Activated CD8-positive, alpha-beta T cell treated with anti-CD3 and anti-CD28 coated beads for 36 hours (primary cell): ENCODE results near the gene UBR3. TPM values are rescaled to one million over a fixed set of nuclear protein-coding genes. Genes with fewer than 3 reads are reported as not detected.

Experiments used
- ATAC-seq: fragments of 200-7000 bp; cut with Tn5 transposase; one replicate; pipeline ENCODE4 v1.10.0; 2021; ENCODE audit warnings: mild to moderate bottlenecking, moderate library complexity
- CTCF ChIA-PET: fragments of 350-600 bp; sonication (Branson Sonifier 250); formaldehyde crosslinking; loops from one replicate; lab custom pipeline; 2021; ENCODE audit warnings: antibody characterized with exemption; lab: Charles Lee
- POLR2A ChIA-PET: fragments of 350-600 bp; sonication (Branson Sonifier 250); formaldehyde crosslinking; loops from one replicate; lab custom pipeline; 2021; ENCODE audit warnings: antibody characterized with exemption; lab: Charles Lee
- DNase-seq: peaks from one replicate; pipeline ENCODE4 v3.0.0-alpha.2; 2020
- H3K27ac Mint-ChIP-seq: one replicate; pipeline ENCODE4 v1.8.0; 2021; ENCODE audit warnings: mild to moderate bottlenecking, mixed read lengths
- H3K27me3 Mint-ChIP-seq: one replicate; pipeline ENCODE4 v1.8.0; 2021; ENCODE audit warnings: mixed read lengths
- H3K36me3 Mint-ChIP-seq: one replicate; pipeline ENCODE4 v1.8.0; 2021; ENCODE audit warnings: low read depth, mixed read lengths
- H3K4me1 Mint-ChIP-seq: one replicate; pipeline ENCODE4 v1.8.0; 2021; ENCODE audit warnings: low read depth, mixed read lengths
- H3K4me3 Mint-ChIP-seq: one replicate; pipeline ENCODE4 v1.8.0; 2021; ENCODE audit warnings: mild to moderate bottlenecking, moderate library complexity, mixed read lengths
- H3K9me3 Mint-ChIP-seq: one replicate; pipeline ENCODE4 v1.8.0; 2021; ENCODE audit warnings: mixed read lengths
- CTCF ChIP-seq: fragments of 200-600 bp; IDR thresholded peaks from one replicate; pipeline ENCODE4 v1.8.0; 2022; ENCODE audit warnings: antibody characterized with exemption, mild to moderate bottlenecking
- intact Hi-C: fragments of 100-400 bp; cut with micrococcal nuclease; formaldehyde crosslinking; loops from one replicate; pipeline ENCODE4 v1.10.0; 2022
- total RNA-seq, 2 experiments: library from RNA; stranded (reverse); gene quantifications; one replicate each; pipeline ENCODE4 v1.2.3, GENCODE V29; 2021

The UBR3 gene
- total RNA-seq, 2 experiments from 2014 or later: 14.0 to 15.7 TPM

- H3K36me3 Mint-ChIP-seq: no peaks in the 10 kb centered on the region
- H3K4me3 Mint-ChIP-seq: no peak overlapping the region
- intact Hi-C loops: no loop called here
- H3K4me1 Mint-ChIP-seq: peaks cover 7% of the 10 kb centered on the region
- no peak overlapping the region for H3K27ac Mint-ChIP-seq
- CTCF ChIA-PET: interaction anchor here (0.8 to 1.2 kb wide), 2 partner anchors 99 to 176 kb away, joined by 3 read pairs; no protein-coding TSS in a partner anchor
- no peak for TF ChIP-seq CTCF
- no peaks in the 10 kb centered on the region for H3K9me3 Mint-ChIP-seq
- peaks cover 19% of the 10 kb centered on the region for H3K27me3 Mint-ChIP-seq
- POLR2A ChIA-PET: no interaction called here
- DNase-seq (no peak), ATAC-seq (no peak)
Measured at GRCh38 chr2:169790581-169790980, 36.7 kb upstream of the UBR3 start.

- DNase-seq (no peak), ATAC-seq (no peak)
- POLR2A ChIA-PET: interaction anchor here (0.6 kb wide), 1 partner anchor 97 kb away, joined by 3 read pairs; no protein-coding TSS in a partner anchor
- H3K4me3 Mint-ChIP-seq: no peak overlapping the region
- H3K4me1 Mint-ChIP-seq: peaks cover 11% of the 10 kb centered on the region
- no peaks in the 10 kb centered on the region for H3K9me3 Mint-ChIP-seq
- H3K36me3 Mint-ChIP-seq: no peaks in the 10 kb centered on the region
- TF ChIP-seq CTCF: no peak
- no peak overlapping the region for H3K27ac Mint-ChIP-seq
- intact Hi-C loops: no loop called here
- H3K27me3 Mint-ChIP-seq: no peaks in the 10 kb centered on the region
- CTCF ChIA-PET: interaction anchor here (0.9 to 1.2 kb wide), 2 partner anchors 33 to 102 kb away, joined by 3 to 4 read pairs; no protein-coding TSS in a partner anchor
Measured at GRCh38 chr2:169795181-169795580, 32.1 kb upstream of the UBR3 start.

GRCh38 chr2:169796441-169796840, 30.8 kb upstream of the UBR3 start:
- H3K27me3 Mint-ChIP-seq: no peaks in the 10 kb centered on the region
- H3K36me3 Mint-ChIP-seq: peaks cover 6% of the 10 kb centered on the region
- H3K4me1 Mint-ChIP-seq: peaks cover 19% of the 10 kb centered on the region
- intact Hi-C loops: no loop called here
- DNase-seq (no peak), ATAC-seq (no peak)
- ChIA-PET POLR2A (no interaction called here), CTCF (no interaction called here)
- H3K9me3 Mint-ChIP-seq: no peaks in the 10 kb centered on the region
- no peak for TF ChIP-seq CTCF
- H3K27ac Mint-ChIP-seq: no peak overlapping the region
- no peak overlapping the region for H3K4me3 Mint-ChIP-seq

GRCh38 chr2:169797601-169798000, 29.7 kb upstream of the UBR3 start:
- CTCF ChIA-PET: no interaction called here
- TF ChIP-seq CTCF: no peak
- no peaks in the 10 kb centered on the region for H3K9me3 Mint-ChIP-seq
- intact Hi-C loops: no loop called here
- H3K4me1 Mint-ChIP-seq: peaks cover 27% of the 10 kb centered on the region
- H3K27ac Mint-ChIP-seq: no peak overlapping the region
- POLR2A ChIA-PET: interaction anchor here (0.9 kb wide), 1 partner anchor 313 kb away, joined by 3 read pairs; no protein-coding TSS in a partner anchor
- no peaks in the 10 kb centered on the region for H3K27me3 Mint-ChIP-seq
- H3K4me3 Mint-ChIP-seq: no peak overlapping the region
- H3K36me3 Mint-ChIP-seq: peaks cover 15% of the 10 kb centered on the region
- no peak for DNase-seq
- ATAC-seq: no peak

- ChIA-PET CTCF (interaction anchor here (0.8 kb wide), 1 partner anchor 26 kb away, joined by 5 read pairs; the partner anchor contains the start of gene METTL5), POLR2A (interaction anchor here (0.8 to 3.0 kb wide), 3 partner anchors 14 to 313 kb away, joined by 3 to 12 read pairs (median 3); partner anchors contain the start of gene UBR3)
- DNase-seq: no peak
- H3K27ac Mint-ChIP-seq: peak overlapping the region; percentile 98
- peak overlapping the region; percentile 97 for H3K4me3 Mint-ChIP-seq
- no peaks in the 10 kb centered on the region for H3K27me3 Mint-ChIP-seq
- TF ChIP-seq CTCF: no peak
- H3K36me3 Mint-ChIP-seq: peaks cover 17% of the 10 kb centered on the region
- no peaks in the 10 kb centered on the region for H3K9me3 Mint-ChIP-seq
- ATAC-seq: no peak
- intact Hi-C loops: no loop called here
- peaks cover 29% of the 10 kb centered on the region for H3K4me1 Mint-ChIP-seq
Measured at GRCh38 chr2:169798397-169798717, 28.9 kb upstream of the UBR3 start.
